AG08396 (cell line): ENCODE data around the gene RECQL.
A peak's percentile ranks its signal among the peaks of the same experiment; 100 is the strongest.
"Not testable (repeated sequence)": the region's sequence is repeated elsewhere in the genome, so short reads cannot be mapped to it uniquely, and the experiment has no call there.

ENCODE experiments used
- DNase-seq: peaks from one replicate; pipeline ENCODE4 v3.0.0; 2012; ENCODE audit warnings: low spot score, mixed read lengths

The RECQL gene

GRCh38 chr12:21502164-21502496 lies 695 bp upstream of the RECQL start:
- peak; percentile 11 for DNase-seq

- no peak for DNase-seq
Measured at GRCh38 chr12:21500786-21501257, 613 bp downstream of the RECQL start.

GRCh38 chr12:21499765-21500164 lies 1.7 kb downstream of the RECQL start:
- DNase-seq, result no peak

- DNase-seq, result no peak
Measured at GRCh38 chr12:21485998-21486397, 15.4 kb downstream of the RECQL start.

- DNase-seq, result no peak
Measured at GRCh38 chr12:21483531-21483930, 17.9 kb downstream of the RECQL start.

GRCh38 chr12:21478756-21479455 lies 22.5 kb downstream of the RECQL start:
- no peak for DNase-seq

- DNase-seq, result peak; percentile 32
Measured at GRCh38 chr12:21476949-21477348, 24.5 kb downstream of the RECQL start.

- DNase-seq, result no peak
Measured at GRCh38 chr12:21475552-21475951, 25.9 kb downstream of the RECQL start.

- DNase-seq, result no peak
Measured at GRCh38 chr12:21472197-21472823, 29.1 kb downstream of the RECQL start.

GRCh38 chr12:21471294-21471693 lies 30.1 kb downstream of the RECQL start:
- DNase-seq, result no peak

GRCh38 chr12:21467334-21467733 lies 34.1 kb downstream of the RECQL start:
- DNase-seq, result not testable (repeated sequence)

GRCh38 chr12:21459474-21459873 lies 42.0 kb downstream of the RECQL start:
- DNase-seq, result no peak

- DNase-seq, result no peak
Measured at GRCh38 chr12:21456291-21456780, 45.1 kb downstream of the RECQL start.

- DNase-seq, result no peak
Measured at GRCh38 chr12:21453312-21453852, 48.1 kb downstream of the RECQL start.

- DNase-seq, result peak; percentile 21
Measured at GRCh38 chr12:21451529-21451928, 49.9 kb downstream of the RECQL start.

- DNase-seq, result no peak
Measured at GRCh38 chr12:21444193-21445146, 57.0 kb downstream of the RECQL start.

- DNase-seq, result no peak
Measured at GRCh38 chr12:21439347-21439746, 62.1 kb downstream of the RECQL start.

- no peak for DNase-seq
Measured at GRCh38 chr12:21438643-21439042, 62.8 kb downstream of the RECQL start.

GRCh38 chr12:21434699-21435098 lies 66.7 kb downstream of the RECQL start:
- DNase-seq, result no peak

GRCh38 chr12:21433525-21433924 lies 67.9 kb downstream of the RECQL start:
- no peak for DNase-seq

- no peak for DNase-seq
Measured at GRCh38 chr12:21429994-21430393, 71.4 kb downstream of the RECQL start.

- DNase-seq, result peak; percentile 16
Measured at GRCh38 chr12:21428241-21428640, 73.2 kb downstream of the RECQL start.
